Measurements from ENCODE around the gene PPP1R15A. TPM values are rescaled to one million over a fixed set of nuclear protein-coding genes. Genes with fewer than 3 reads are reported as not detected.
A peak's percentile ranks its signal among the peaks of the same experiment; 100 is the strongest.

PPP1R15A gene
- total and polyA plus RNA-seq, 2 experiments from 2014 or later = 14.0 to 15.8 TPM

DNA sequence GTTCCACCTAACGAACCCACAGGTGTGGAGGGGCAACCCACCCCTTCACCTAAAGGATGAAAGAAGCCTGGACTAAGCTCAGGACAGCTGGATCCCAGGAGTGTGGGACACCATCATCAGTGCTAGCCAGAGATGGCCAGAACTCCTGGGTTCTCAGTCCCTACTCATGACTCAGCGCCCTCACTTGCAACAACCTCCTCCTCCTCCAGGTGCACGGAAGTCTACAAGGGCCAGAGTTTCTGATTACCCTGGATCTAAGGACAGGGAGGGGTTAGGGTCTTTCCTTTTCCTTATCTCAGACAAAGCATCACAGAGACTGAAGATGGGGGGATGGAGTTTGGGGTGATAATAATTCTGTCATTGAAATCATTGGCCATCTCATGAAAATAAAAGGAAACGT is 18.3 kb downstream of the PPP1R15A start:
- no peak overlapping the region for H3K4me3 ChIP-seq
- no peaks in the 10 kb centered on the region for H3K9me2 ChIP-seq (ENCODE audit: insufficient read depth)
- H3K79me2 ChIP-seq (replicated peaks; ENCODE audit: insufficient read depth) = no peaks in the 10 kb centered on the region
- no peak overlapping the region for H3K4me2 ChIP-seq
- no peaks in the 10 kb centered on the region; the same call in 1 of the 2 replicates for H3K4me1 ChIP-seq (ENCODE audit: insufficient read depth)
- DNase-seq (ENCODE audit: low spot score) (no peak), ATAC-seq (no peak)
- H3K36me3 ChIP-seq (ENCODE audit: insufficient read depth) = no peaks in the 10 kb centered on the region
- 0 out of 2 replicates have a peak overlapping the region, but pooled peaks have one; percentile 9 for H3K27ac ChIP-seq (ENCODE audit: low read depth)
- H3K4me3 Mint-ChIP-seq = no peak overlapping the region
- TF ChIP-seq NANOG (IDR thresholded peaks at IDR 0.05; ENCODE audit: borderline replicate concordance) (no peak), STAT1 (IDR thresholded peaks at IDR 0.05; ENCODE audit: unreplicated experiment) (no peak), ZNF114 (CRISPR knock-in tag; IDR thresholded peaks at IDR 0.05) (no peak), ZNF331 (CRISPR knock-in tag; IDR thresholded peaks at IDR 0.05; ENCODE audit: low read depth) (no peak), EZH2phosphoT487 (IDR thresholded peaks at IDR 0.05; ENCODE audit: unreplicated experiment) (no peak), JUNB (IDR thresholded peaks at IDR 0.05; ENCODE audit: unreplicated experiment) (no peak), EZH2 (IDR thresholded peaks at IDR 0.05; ENCODE audit: low read depth, unreplicated experiment) (no peak), CREB1 (CRISPR knock-in tag; IDR thresholded peaks at IDR 0.05; ENCODE audit: low read depth) (no peak), POLR2AphosphoS5 (IDR thresholded peaks at IDR 0.05; ENCODE audit: low read depth) (no peak)
- TF ChIP-seq, protein P1, sequence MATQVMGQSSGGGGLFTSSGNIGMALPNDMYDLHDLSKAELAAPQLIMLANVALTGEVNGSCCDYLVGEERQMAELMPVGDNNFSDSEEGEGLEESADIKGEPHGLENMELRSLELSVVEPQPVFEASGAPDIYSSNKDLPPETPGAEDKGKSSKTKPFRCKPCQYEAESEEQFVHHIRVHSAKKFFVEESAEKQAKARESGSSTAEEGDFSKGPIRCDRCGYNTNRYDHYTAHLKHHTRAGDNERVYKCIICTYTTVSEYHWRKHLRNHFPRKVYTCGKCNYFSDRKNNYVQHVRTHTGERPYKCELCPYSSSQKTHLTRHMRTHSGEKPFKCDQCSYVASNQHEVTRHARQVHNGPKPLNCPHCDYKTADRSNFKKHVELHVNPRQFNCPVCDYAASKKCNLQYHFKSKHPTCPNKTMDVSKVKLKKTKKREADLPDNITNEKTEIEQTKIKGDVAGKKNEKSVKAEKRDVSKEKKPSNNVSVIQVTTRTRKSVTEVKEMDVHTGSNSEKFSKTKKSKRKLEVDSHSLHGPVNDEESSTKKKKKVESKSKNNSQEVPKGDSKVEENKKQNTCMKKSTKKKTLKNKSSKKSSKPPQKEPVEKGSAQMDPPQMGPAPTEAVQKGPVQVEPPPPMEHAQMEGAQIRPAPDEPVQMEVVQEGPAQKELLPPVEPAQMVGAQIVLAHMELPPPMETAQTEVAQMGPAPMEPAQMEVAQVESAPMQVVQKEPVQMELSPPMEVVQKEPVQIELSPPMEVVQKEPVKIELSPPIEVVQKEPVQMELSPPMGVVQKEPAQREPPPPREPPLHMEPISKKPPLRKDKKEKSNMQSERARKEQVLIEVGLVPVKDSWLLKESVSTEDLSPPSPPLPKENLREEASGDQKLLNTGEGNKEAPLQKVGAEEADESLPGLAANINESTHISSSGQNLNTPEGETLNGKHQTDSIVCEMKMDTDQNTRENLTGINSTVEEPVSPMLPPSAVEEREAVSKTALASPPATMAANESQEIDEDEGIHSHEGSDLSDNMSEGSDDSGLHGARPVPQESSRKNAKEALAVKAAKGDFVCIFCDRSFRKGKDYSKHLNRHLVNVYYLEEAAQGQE (IDR thresholded peaks at IDR 0.05; ENCODE audit: unreplicated experiment) = no peak
- TF ChIP-seq, protein P2, sequence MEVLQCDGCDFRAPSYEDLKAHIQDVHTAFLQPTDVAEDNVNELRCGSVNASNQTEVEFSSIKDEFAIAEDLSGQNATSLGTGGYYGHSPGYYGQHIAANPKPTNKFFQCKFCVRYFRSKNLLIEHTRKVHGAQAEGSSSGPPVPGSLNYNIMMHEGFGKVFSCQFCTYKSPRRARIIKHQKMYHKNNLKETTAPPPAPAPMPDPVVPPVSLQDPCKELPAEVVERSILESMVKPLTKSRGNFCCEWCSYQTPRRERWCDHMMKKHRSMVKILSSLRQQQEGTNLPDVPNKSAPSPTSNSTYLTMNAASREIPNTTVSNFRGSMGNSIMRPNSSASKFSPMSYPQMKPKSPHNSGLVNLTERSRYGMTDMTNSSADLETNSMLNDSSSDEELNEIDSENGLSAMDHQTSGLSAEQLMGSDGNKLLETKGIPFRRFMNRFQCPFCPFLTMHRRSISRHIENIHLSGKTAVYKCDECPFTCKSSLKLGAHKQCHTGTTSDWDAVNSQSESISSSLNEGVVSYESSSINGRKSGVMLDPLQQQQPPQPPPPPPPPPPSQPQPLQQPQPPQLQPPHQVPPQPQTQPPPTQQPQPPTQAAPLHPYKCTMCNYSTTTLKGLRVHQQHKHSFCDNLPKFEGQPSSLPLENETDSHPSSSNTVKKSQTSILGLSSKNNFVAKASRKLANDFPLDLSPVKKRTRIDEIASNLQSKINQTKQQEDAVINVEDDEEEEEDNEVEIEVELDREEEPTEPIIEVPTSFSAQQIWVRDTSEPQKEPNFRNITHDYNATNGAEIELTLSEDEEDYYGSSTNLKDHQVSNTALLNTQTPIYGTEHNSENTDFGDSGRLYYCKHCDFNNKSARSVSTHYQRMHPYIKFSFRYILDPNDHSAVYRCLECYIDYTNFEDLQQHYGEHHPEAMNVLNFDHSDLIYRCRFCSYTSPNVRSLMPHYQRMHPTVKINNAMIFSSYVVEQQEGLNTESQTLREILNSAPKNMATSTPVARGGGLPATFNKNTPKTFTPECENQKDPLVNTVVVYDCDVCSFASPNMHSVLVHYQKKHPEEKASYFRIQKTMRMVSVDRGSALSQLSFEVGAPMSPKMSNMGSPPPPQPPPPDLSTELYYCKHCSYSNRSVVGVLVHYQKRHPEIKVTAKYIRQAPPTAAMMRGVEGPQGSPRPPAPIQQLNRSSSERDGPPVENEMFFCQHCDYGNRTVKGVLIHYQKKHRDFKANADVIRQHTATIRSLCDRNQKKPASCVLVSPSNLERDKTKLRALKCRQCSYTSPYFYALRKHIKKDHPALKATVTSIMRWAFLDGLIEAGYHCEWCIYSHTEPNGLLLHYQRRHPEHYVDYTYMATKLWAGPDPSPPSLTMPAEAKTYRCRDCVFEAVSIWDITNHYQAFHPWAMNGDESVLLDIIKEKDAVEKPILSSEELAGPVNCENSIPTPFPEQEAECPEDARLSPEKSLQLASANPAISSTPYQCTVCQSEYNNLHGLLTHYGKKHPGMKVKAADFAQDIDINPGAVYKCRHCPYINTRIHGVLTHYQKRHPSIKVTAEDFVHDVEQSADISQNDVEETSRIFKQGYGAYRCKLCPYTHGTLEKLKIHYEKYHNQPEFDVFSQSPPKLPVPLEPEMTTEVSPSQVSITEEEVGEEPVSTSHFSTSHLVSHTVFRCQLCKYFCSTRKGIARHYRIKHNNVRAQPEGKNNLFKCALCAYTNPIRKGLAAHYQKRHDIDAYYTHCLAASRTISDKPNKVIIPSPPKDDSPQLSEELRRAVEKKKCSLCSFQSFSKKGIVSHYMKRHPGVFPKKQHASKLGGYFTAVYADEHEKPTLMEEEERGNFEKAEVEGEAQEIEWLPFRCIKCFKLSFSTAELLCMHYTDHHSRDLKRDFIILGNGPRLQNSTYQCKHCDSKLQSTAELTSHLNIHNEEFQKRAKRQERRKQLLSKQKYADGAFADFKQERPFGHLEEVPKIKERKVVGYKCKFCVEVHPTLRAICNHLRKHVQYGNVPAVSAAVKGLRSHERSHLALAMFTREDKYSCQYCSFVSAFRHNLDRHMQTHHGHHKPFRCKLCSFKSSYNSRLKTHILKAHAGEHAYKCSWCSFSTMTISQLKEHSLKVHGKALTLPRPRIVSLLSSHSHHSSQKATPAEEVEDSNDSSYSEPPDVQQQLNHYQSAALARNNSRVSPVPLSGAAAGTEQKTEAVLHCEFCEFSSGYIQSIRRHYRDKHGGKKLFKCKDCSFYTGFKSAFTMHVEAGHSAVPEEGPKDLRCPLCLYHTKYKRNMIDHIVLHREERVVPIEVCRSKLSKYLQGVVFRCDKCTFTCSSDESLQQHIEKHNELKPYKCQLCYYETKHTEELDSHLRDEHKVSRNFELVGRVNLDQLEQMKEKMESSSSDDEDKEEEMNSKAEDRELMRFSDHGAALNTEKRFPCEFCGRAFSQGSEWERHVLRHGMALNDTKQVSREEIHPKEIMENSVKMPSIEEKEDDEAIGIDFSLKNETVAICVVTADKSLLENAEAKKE (CRISPR knock-in tag; IDR thresholded peaks at IDR 0.05) = no peak
- TF ChIP-seq, protein P3, sequence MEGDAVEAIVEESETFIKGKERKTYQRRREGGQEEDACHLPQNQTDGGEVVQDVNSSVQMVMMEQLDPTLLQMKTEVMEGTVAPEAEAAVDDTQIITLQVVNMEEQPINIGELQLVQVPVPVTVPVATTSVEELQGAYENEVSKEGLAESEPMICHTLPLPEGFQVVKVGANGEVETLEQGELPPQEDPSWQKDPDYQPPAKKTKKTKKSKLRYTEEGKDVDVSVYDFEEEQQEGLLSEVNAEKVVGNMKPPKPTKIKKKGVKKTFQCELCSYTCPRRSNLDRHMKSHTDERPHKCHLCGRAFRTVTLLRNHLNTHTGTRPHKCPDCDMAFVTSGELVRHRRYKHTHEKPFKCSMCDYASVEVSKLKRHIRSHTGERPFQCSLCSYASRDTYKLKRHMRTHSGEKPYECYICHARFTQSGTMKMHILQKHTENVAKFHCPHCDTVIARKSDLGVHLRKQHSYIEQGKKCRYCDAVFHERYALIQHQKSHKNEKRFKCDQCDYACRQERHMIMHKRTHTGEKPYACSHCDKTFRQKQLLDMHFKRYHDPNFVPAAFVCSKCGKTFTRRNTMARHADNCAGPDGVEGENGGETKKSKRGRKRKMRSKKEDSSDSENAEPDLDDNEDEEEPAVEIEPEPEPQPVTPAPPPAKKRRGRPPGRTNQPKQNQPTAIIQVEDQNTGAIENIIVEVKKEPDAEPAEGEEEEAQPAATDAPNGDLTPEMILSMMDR (conservative IDR thresholded peaks at IDR 0.05; ENCODE audit: low read depth in 2 of 2) = no peak
- TF ChIP-seq, protein P4, sequence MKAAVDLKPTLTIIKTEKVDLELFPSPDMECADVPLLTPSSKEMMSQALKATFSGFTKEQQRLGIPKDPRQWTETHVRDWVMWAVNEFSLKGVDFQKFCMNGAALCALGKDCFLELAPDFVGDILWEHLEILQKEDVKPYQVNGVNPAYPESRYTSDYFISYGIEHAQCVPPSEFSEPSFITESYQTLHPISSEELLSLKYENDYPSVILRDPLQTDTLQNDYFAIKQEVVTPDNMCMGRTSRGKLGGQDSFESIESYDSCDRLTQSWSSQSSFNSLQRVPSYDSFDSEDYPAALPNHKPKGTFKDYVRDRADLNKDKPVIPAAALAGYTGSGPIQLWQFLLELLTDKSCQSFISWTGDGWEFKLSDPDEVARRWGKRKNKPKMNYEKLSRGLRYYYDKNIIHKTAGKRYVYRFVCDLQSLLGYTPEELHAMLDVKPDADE (IDR thresholded peaks at IDR 0.05) = no peak
- peaks cover 5% of the 10 kb centered on the region for H3F3A ChIP-seq (replicated peaks; ENCODE audit: low read depth)
- H3K27me3 ChIP-seq (ENCODE audit: insufficient read depth) = no peaks in the 10 kb centered on the region
- peak overlapping the region; percentile 84; the same call in 1 of the 2 replicates for H3K27ac Mint-ChIP-seq
- no peaks in the 10 kb centered on the region for H3K36me3 Mint-ChIP-seq (ENCODE audit: low read depth)
- H3K27me3 Mint-ChIP-seq (ENCODE audit: insufficient read depth, low read depth, poor library complexity) = peaks cover 13% of the 10 kb centered on the region
- H2AFZ ChIP-seq = no peak overlapping the region
- peaks cover 10% of the 10 kb centered on the region for H3K4me1 Mint-ChIP-seq
- H4K20me1 ChIP-seq (replicated peaks; ENCODE audit: insufficient read depth) = no peaks in the 10 kb centered on the region; the same call in 1 of the 2 replicates
- H3K9me3 Mint-ChIP-seq = no peaks in the 10 kb centered on the region
